Tibial nerve (tissue), 4 donors: ENCODE data around the gene RANBP9. TPM values are rescaled to one million over a fixed set of nuclear protein-coding genes. Genes with fewer than 3 reads are reported as not detected.

Experiments
- DNase-seq, 2 donors: peaks; one replicate each; pipeline ENCODE4 v3.0.0-alpha.2; 2019; ENCODE audit warnings: low spot score in 2 of 2
- H3K27ac ChIP-seq, 4 donors: fragments of 200-600 bp; sonication (generic) in 3 of 4; one replicate each; pipeline ENCODE4 v1.5.1; 2017 to 2019; ENCODE audit warnings: mild to moderate bottlenecking in 1 of 4
- H3K27me3 ChIP-seq, 2 donors: fragments of 200-600 bp; sonication (generic) in 1 of 2; one replicate each; pipeline versions ENCODE4 v1.5.1 to v1.6.0; 2017 to 2019
- H3K36me3 ChIP-seq, 3 donors: fragments of 200-600 bp; sonication (generic); one replicate each; pipeline ENCODE4 v1.5.1; 2018 to 2019
- H3K4me1 ChIP-seq, 4 donors: fragments of 200-600 bp; sonication (generic) in 3 of 4; one replicate each; pipeline ENCODE4 v1.5.1; 2017 to 2019
- H3K4me3 ChIP-seq, 4 donors: fragments of 200-600 bp; sonication (generic) in 3 of 4; one replicate each; pipeline ENCODE4 v1.5.1; 2017 to 2019; ENCODE audit warnings: mild to moderate bottlenecking in 1 of 4, moderate library complexity in 1 of 4
- H3K9me3 ChIP-seq, 4 donors: fragments of 200-600 bp; sonication (generic) in 3 of 4; one replicate each; pipeline ENCODE4 v1.5.1; 2017 to 2019
- EP300 ChIP-seq, 2 donors: sonication (generic); formaldehyde crosslinking; IDR thresholded peaks; one replicate each; pipeline ENCODE4 v1.6.1; 2017; ENCODE audit warnings: antibody characterized with exemption in 2 of 2, mild to moderate bottlenecking in 1 of 2
- POLR2A ChIP-seq, 2 donors: fragments of 450-650 bp; IDR thresholded peaks; one replicate each; pipeline ENCODE4 v1.6.1; 2017; ENCODE audit warnings: antibody characterized with exemption in 2 of 2, mild to moderate bottlenecking in 2 of 2, moderate library complexity in 2 of 2
- WGBS, 2 donors: methylation state at CpG; one replicate each; pipeline ENCODE4 v1.1.5; 2018; 5-methylcytosine and 5-hydroxymethylcytosine counted together
- total RNA-seq, 4 donors: library from RNA; depleted of rRNA; stranded (reverse); fragments of >200 nt; gene quantifications; one replicate each; pipeline ENCODE4 v1.1.0, GENCODE V29; 2016
- TF ChIP-seq, protein P1 (sequence below), 5 experiments: fragments of 200-600 bp in 3 of 5; fragments of 450-650 bp in 2 of 5; sonication (generic) in 3 of 5; IDR thresholded peaks; one replicate each; pipeline ENCODE4 v1.5.1; 2016 to 2019; ENCODE audit warnings: antibody characterized with exemption in 5 of 5, mild to moderate bottlenecking in 3 of 5, moderate library complexity in 2 of 5

The RANBP9 gene
- total RNA-seq, 4 donors from 2014 or later, result 28.5 to 38.4 (median 37.7) TPM

GRCh38 chr6:13648850-13649249, 62.8 kb downstream of the RANBP9 start:
- H3K4me1 ChIP-seq, result no peaks in the 10 kb centered on the region
- no peak for TF ChIP-seq EP300 (IDR thresholded peaks at IDR 0.05)
- TF ChIP-seq, protein P1, sequence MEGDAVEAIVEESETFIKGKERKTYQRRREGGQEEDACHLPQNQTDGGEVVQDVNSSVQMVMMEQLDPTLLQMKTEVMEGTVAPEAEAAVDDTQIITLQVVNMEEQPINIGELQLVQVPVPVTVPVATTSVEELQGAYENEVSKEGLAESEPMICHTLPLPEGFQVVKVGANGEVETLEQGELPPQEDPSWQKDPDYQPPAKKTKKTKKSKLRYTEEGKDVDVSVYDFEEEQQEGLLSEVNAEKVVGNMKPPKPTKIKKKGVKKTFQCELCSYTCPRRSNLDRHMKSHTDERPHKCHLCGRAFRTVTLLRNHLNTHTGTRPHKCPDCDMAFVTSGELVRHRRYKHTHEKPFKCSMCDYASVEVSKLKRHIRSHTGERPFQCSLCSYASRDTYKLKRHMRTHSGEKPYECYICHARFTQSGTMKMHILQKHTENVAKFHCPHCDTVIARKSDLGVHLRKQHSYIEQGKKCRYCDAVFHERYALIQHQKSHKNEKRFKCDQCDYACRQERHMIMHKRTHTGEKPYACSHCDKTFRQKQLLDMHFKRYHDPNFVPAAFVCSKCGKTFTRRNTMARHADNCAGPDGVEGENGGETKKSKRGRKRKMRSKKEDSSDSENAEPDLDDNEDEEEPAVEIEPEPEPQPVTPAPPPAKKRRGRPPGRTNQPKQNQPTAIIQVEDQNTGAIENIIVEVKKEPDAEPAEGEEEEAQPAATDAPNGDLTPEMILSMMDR (IDR thresholded peaks at IDR 0.05), result no peak
- TF ChIP-seq POLR2A (IDR thresholded peaks at IDR 0.05), result no peak
- H3K27me3 ChIP-seq, result no peaks in the 10 kb centered on the region
- no peaks in the 10 kb centered on the region for H3K9me3 ChIP-seq
- no peak overlapping the region for H3K4me3 ChIP-seq
- no peak overlapping the region for H3K27ac ChIP-seq
- peaks cover 0 to 38% (median 0%) of the 10 kb centered on the region in 3 donors for H3K36me3 ChIP-seq
- DNase-seq, result no peak

DNA sequence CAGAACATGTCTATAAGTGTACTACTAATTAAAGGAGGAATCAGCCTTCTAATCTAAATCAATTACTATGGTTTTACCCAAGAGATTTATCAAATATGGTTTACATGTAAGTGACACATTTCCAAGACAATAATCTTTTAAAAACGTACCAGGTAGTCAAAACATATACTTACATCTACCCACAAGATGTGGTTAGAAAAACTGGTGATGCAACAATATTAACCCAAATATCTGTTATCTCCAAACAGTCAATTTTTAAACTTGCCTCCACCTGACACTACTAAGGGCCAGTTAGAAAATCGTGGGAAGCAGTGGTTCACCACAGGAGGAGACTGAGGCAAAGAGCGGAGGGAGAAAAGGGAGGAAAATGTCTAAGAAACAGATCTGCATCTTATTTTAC, 68.5 kb downstream of the RANBP9 start:
- Histone ChIP-seq H3K27me3 (no peaks in the 10 kb centered on the region), H3K9me3 (no peaks in the 10 kb centered on the region)

DNA sequence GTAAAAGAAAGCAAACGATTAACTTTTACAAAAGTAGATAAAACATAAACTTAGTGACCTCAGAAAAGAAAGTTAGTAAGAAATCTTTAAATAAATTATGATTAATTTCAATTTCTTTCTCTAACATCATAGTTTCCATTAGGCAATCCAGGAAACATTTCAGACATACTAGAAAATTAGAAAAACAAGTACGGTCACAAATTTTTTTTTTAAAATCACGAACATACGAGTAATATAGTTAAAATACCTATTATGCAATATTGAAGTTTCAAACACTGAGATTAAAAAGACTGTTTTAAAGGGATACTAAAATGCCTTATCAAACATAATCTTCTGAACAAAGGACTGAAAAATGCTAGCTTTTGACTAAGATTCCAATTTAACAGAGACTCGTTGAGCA, 70.3 kb downstream of the RANBP9 start:
- Histone ChIP-seq H3K4me3 (no peak overlapping the region), H3K4me1 (peaks cover 0 to 4% (median 0%) of the 10 kb centered on the region in 4 donors), H3K36me3 (peaks cover 0 to 56% (median 5%) of the 10 kb centered on the region in 3 donors), H3K27me3 (no peaks in the 10 kb centered on the region), H3K9me3 (no peaks in the 10 kb centered on the region), H3K27ac (no peak overlapping the region)
- no peak for DNase-seq
- no peak for TF ChIP-seq POLR2A (IDR thresholded peaks at IDR 0.05)
- TF ChIP-seq, protein P1 (IDR thresholded peaks at IDR 0.05), result no peak
- TF ChIP-seq EP300 (IDR thresholded peaks at IDR 0.05), result no peak
- 53 to 67% methylated on average over 5 of the region's 5 CpGs for WGBS, 2 donors

More for the DNA sequence above, 68.5 kb downstream of the RANBP9 start:
- Histone ChIP-seq H3K4me1 (peaks cover 0 to 4% (median 0%) of the 10 kb centered on the region in 4 donors), H3K36me3 (peaks cover 0 to 48% (median 3%) of the 10 kb centered on the region in 3 donors), H3K4me3 (no peak overlapping the region), H3K27ac (no peak overlapping the region)
- no peak for TF ChIP-seq POLR2A (IDR thresholded peaks at IDR 0.05)
- no peak for TF ChIP-seq EP300 (IDR thresholded peaks at IDR 0.05)
- TF ChIP-seq, protein P1 (IDR thresholded peaks at IDR 0.05), result no peak
- WGBS, 2 donors, result 85 to 92% methylated on average over 3 of the region's 3 CpGs
- DNase-seq, result no peak

DNA sequence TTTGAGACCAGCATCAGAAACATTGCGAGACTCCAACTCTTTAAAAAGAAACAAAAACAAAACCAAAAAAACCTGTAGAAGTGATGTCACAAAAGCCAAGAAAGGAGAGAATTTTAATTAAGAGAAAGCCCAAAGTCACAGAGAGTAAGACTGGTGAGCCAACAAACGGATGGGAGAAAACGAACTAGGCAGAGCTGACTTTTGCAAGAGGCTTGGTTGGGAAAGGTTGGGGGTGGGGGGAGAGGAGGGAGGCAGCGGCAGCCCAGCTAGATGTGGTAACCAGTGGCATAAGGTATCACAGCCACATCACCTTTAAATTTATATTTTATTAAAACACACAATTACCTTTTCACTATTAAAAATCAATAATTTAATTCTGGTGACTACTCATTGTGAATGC, 73.0 kb downstream of the RANBP9 start:
- TF ChIP-seq EP300 (IDR thresholded peaks at IDR 0.05) (no peak), POLR2A (IDR thresholded peaks at IDR 0.05) (no peak)
- TF ChIP-seq, protein P1 (IDR thresholded peaks at IDR 0.05), result no peak
- 87 to 88% methylated on average over 4 of the region's 4 CpGs for WGBS, 2 donors
- H3K9me3 ChIP-seq, result no peaks in the 10 kb centered on the region
- H3K4me1 ChIP-seq, result peaks cover 0 to 4% (median 0%) of the 10 kb centered on the region in 4 donors
- DNase-seq, result no peak
- peaks cover 0 to 55% (median 5%) of the 10 kb centered on the region in 3 donors for H3K36me3 ChIP-seq
- no peak overlapping the region for H3K27ac ChIP-seq
- H3K27me3 ChIP-seq, result no peaks in the 10 kb centered on the region
- H3K4me3 ChIP-seq, result no peak overlapping the region

DNA sequence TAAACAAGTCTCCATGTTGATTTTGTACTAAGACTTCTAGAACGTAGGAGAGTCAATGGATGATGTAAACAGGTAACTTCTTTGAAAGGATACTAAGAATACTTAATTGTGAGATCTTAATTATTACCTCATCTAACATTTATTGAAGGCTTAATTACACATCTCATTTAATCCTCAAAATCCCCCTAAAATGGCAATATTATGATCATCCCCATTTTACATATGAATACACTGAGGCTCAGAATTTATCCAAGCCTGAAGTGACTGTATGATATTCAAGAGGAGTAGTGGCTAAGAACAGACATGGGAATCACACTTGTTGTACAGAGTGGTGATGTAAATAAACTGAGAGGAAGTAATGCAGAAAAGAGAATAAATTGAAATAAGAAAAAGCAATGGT, 73.6 kb downstream of the RANBP9 start:
- Histone ChIP-seq H3K36me3 (peaks cover 0 to 56% (median 5%) of the 10 kb centered on the region in 3 donors), H3K27me3 (no peaks in the 10 kb centered on the region), H3K27ac (no peak overlapping the region), H3K4me3 (no peak overlapping the region), H3K4me1 (peaks cover 0 to 4% (median 0%) of the 10 kb centered on the region in 4 donors), H3K9me3 (no peaks in the 10 kb centered on the region)
- TF ChIP-seq EP300 (IDR thresholded peaks at IDR 0.05) (no peak), POLR2A (IDR thresholded peaks at IDR 0.05) (no peak)
- TF ChIP-seq, protein P1 (IDR thresholded peaks at IDR 0.05), result no peak
- DNase-seq, result no peak
- WGBS, 2 donors, result 93 to 95% methylated on average over 1 of the region's 1 CpG
